HG02970 (cell line): ENCODE data around the gene HIBADH.
"Not testable (repeated sequence)": the region's sequence is repeated elsewhere in the genome, so short reads cannot be mapped to it uniquely, and the experiment has no call there.

Source experiments
- ATAC-seq: cut with Tn5 transposase; IDR thresholded peaks from one replicate; pipeline ENCODE4 v1.9.1; 2021; ENCODE audit warnings: mild to moderate bottlenecking, moderate library complexity, moderate number of reproducible peaks; ENCODE audit not compliant: unreplicated experiment, low FRiP score

Gene HIBADH

DNA sequence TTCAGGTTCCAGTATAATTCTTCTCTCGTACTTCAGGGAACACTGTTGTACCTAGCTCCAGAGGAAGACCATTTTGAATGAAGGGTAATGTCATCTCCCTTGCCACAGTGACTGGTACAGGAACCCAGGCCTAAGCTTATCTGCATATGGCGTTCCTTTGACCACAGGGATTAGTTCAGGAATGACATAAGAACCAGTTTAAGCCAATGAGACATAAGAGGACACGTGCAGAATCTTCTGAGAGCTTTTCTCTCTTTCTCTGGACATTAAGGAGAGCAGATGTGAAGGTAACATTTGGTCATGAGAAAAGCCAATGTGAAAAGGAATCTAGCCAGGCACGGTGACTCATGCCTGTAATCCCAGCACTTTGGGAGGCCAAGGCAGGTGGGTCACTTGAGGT, 21.8 kb upstream of the HIBADH start:
- ATAC-seq: no peak

- no peak for ATAC-seq
These were observed 17.9 kb upstream of the HIBADH start for GRCh38 chr7:27680610-27681009.

GRCh38 chr7:27678617-27679260, 16.1 kb upstream of the HIBADH start:
- no peak for ATAC-seq

DNA sequence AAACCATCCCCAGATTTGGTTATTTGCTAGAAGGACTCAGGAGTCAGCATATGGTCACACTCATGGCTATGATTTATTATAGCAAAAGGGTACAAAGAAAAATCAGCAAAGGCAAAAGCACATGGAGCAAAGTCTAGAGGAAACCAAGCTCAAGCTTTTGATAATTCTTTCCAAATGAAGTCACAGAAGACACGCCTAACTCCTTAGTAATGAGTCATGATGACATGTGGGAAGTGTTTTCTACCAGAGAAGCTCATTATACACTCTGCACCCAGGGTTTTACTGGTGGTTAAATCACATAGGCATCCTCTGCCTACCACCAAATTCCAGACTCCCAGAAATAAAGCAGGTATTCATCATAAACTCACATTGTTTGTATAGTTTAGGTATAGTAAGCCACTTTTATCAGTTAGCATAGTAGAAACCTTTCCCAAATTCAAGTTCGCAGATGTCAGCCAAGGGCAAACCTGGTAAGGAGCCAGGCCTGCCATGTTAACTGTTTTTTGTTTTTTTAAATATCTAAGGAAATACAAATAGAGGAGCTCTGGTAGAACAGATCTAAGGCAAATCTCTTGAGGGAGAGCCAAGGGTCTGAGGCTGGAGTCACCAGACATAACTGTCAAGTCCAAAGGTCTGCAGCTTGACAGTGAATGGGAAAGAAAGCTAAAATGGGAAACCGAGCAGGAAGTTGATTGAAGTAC, 15.4 kb upstream of the HIBADH start:
- no peak for ATAC-seq

DNA sequence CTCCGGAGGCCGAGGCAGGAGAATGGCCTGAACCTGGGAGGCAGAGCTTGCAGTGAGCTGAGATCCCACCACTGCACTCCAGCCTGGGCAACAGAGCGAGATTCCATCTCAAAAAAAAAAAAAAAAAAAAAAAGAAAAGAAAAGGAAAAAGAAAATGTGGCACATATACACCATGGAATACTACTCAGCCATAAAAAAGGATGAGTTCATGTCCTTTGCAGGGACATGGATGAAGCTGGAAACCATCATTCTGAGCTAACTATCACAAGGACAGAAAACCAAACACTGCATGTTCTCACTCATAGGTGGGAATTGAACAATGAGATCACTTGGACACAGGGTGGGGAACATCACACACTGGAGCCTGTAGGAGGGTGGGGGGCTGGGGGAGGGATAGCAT, 11.4 kb upstream of the HIBADH start:
- ATAC-seq: not testable (repeated sequence)

- no peak for ATAC-seq
These were observed 9.0 kb upstream of the HIBADH start for GRCh38 chr7:27671675-27672074.

GRCh38 chr7:27670676-27671075, 8.0 kb upstream of the HIBADH start:
- no peak for ATAC-seq

GRCh38 chr7:27670177-27670576, 7.5 kb upstream of the HIBADH start:
- ATAC-seq: no peak

DNA sequence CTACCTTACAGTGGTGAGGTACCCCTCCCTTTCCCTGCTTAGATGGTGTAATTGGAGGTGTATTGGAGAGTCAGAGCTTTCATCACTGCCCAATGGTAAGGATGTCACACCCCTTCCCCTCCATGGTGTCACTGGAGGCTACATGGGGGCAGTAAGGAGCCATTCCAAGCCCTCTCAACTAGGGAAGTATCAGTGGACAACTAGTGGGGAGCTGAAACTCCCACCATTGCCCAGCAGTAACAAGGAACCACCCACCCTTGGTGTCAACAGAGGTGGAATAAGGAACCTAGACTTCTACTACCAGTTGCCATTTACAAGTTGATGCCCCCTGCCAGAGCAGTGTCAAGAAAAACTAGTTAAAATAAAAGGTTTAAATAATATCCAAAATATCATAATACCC, 2.8 kb upstream of the HIBADH start:
- ATAC-seq: no peak

GRCh38 chr7:27663989-27664331, 1.3 kb upstream of the HIBADH start:
- ATAC-seq: no peak

GRCh38 chr7:27661811-27662489, 733 bp downstream of the HIBADH start:
- ATAC-seq: no peak

- no peak for ATAC-seq
These were observed 6.0 kb downstream of the HIBADH start for GRCh38 chr7:27656724-27657123.

GRCh38 chr7:27655184-27655583, 7.5 kb downstream of the HIBADH start:
- ATAC-seq: no peak

GRCh38 chr7:27652518-27652917, 10.2 kb downstream of the HIBADH start:
- no peak for ATAC-seq

DNA sequence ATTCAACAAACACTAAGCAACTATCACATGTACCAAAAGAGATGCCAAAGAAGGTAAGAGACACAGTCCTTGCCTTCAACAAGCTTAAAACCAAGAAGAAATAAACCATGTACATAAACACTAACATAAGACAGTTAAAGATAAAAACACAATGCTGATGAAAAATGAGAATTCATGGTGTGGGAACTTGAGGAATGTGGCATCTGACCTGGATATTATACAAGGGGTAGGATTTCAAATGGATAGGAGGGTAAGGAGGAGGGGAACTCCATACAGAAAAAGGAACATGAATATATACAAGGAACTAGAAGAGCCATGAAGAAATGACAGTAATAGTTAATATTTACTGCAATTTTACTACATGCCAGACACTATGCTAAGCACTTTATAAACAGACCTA, 11.0 kb downstream of the HIBADH start:
- ATAC-seq: no peak

DNA sequence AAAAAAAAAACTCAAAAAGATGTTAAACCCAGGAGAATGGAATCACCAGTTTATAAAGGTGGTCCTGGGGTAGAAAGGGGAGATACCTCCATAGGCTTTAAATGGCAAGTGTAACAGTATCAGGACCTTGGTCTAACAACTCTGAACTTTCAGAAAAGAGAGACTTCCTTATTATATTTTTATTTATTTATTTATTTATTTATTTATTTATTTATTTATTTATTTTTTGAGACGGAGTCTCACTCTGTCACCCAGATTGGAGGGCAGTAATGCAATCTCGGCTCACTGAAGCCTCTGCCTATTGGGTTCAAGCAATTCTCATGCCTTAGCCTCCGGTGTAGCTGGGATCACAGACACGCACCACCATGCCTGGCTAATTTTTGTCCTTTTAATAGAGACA, 12.4 kb downstream of the HIBADH start:
- no peak for ATAC-seq

DNA sequence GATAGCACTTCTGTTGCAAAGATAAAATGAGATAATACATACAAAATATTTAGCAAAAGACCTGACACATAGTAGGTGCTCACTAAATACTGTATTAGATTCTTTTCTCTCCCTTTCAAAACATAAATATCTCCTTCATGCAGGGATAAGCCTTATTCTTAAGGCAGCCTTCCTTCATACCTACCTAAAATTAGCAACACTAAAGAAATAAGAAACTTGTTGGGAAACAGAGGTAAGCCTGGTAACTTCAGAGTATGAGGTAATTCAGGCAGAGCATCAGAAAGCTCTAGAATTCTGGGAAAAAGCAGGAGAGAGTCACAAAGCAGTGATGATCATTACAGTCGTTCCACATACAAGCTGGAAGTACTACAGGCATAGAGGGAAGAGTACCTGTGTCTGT, 15.2 kb downstream of the HIBADH start:
- ATAC-seq: no peak

DNA sequence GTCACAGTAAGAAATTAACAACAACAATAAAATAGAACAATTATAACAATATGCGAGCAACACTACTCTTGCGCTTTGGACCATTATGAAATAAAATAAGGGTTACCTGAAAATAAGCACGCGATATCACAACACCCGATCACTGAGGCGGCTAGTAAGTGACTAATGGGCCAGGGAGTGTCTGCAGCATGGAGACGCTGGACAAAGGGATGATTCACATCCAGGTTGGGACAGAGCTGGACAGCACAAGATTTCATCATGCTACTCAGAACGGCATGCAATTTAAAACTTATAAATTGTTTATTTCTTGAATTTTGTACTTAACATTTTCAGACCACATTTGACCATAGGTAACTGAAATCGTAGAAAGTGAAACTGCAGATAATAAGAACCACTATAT, 15.6 kb downstream of the HIBADH start:
- no peak for ATAC-seq

GRCh38 chr7:27642271-27642670, 20.4 kb downstream of the HIBADH start:
- ATAC-seq: no peak

DNA sequence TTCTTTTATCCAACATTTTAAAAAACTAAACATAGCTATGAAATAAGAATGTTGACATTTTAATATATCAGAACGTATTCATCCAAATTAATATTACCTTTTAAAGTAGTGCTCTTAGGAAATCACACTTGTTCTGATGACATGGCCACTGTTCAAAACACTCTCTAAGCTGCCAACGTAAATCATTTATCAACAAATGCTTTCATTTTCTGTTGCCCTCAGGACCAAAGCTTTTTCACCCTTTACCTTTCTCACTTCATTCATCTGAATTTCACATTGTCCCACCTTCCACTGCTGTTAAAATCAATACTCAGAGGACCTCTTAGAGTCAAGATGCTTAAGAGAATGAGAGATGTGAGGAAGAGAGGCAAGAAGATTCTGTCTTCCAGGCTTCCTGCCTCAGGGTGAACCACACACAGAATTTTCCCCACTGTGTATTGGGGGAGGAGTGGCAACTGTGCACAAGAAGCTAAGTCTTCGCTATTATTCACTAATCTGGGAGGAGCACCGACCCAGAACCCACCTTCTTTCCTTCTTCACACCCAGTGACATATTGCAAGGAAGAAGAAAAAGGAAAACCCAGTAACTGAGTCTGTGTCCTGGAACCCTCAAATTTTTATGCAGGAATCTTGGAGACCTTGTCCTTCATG, 21.0 kb downstream of the HIBADH start:
- ATAC-seq: peak; percentile 59

DNA sequence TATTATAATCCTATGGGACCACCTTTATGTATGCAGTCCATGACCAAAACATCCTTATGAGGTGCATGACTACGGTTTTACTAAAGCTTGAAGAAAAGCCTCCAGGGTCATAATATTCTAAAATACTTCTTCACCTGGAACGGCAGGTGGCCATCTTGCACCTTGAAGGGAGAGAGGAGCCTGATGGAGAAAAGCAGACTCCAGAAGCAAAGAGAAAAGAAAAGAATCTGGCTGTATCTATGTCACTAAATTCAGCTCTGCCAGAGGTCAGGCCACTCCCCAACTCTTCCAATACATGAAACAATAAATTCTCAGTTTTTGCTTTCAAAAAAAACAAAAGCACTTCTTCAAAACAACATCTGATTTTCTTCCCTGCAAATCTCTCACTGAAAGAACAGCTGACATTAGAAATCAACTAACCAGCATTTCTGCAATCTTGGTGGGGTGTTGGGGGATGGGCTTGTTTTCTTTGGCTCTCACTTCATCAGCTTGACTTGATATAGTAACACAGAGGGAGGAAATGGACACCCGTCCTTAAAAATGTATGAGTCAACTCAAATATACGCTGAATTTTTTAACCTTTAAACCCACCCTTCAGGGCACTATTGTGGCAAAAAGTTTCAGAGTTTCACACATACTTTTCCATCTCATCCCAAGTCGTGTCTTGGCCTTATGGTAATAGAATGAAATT, 21.7 kb downstream of the HIBADH start:
- ATAC-seq: no peak
